Stomach (tissue), 4 donors: Measurements from ENCODE around the gene IGSF8.

Source experiments
- CTCF ChIP-seq, 7 experiments: fragments of 450-650 bp in 4 of 7; fragments of 200-600 bp in 3 of 7; sonication (generic) in 3 of 7; IDR thresholded peaks; one replicate each; pipeline ENCODE4 v1.5.1; 2016 to 2019; ENCODE audit warnings: antibody characterized with exemption in 7 of 7, control low read depth in 2 of 7, mild to moderate bottlenecking in 1 of 7
- EP300 ChIP-seq: sonication (generic); formaldehyde crosslinking; IDR thresholded peaks from one replicate; pipeline ENCODE4 v1.6.1; 2017; ENCODE audit warnings: antibody characterized with exemption
- POLR2A ChIP-seq, 4 donors: fragments of 450-650 bp; IDR thresholded peaks; one replicate each; pipeline ENCODE4 v1.6.1; 2016; ENCODE audit warnings: antibody characterized with exemption in 4 of 4, control low read depth in 2 of 4, mild to moderate bottlenecking in 1 of 4, moderate library complexity in 1 of 4
- POLR2AphosphoS5 ChIP-seq, 3 donors: sonication (generic); formaldehyde crosslinking; IDR thresholded peaks; one replicate each; pipeline ENCODE4 v1.6.1; 2016; ENCODE audit warnings: antibody characterized with exemption in 3 of 3

GRCh38 chr1:160094806-160095205 is 3.6 kb downstream of the IGSF8 start:
- TF ChIP-seq CTCF (IDR thresholded peaks at IDR 0.05), result no peak
- no peak for TF ChIP-seq POLR2A (IDR thresholded peaks at IDR 0.05)
- no peak for TF ChIP-seq POLR2AphosphoS5 (IDR thresholded peaks at IDR 0.05)
- TF ChIP-seq EP300, result no peak
